Measurements from ENCODE around the gene SLC15A1.

- TF ChIP-seq ZNF274 (IDR thresholded peaks at IDR 0.05; ENCODE audit: low read depth, low read length) = no peak
- no peak for TF ChIP-seq YY1 (IDR thresholded peaks at IDR 0.05; ENCODE audit: insufficient read depth, insufficient read length)
Observed at GRCh38 chr13:98761986-98762616, 9.6 kb upstream of the SLC15A1 start.

Data from NT2/D1 (cell line).